Measurements from ENCODE around the gene LMBR1.

DNA sequence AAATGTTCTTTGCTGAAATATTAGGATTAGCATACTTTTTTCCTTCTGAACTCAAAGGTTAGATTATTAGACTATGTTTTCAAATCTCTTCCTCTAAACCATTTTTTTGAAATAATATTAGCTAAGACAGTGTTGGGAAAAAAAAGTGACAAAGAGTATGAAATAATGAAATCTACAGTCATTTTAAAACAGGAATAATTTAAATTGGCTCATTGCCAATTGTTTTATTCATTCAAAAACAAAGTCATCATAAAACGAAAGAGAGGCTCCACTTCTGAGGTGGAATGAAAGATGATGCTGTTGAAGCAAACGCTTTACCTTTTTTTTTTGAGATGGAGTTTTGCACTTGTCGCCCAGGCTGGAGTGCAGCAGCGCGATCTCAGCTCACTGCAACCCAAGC lies 201.2 kb downstream of the LMBR1 start:
- TF ChIP-seq, protein P1, sequence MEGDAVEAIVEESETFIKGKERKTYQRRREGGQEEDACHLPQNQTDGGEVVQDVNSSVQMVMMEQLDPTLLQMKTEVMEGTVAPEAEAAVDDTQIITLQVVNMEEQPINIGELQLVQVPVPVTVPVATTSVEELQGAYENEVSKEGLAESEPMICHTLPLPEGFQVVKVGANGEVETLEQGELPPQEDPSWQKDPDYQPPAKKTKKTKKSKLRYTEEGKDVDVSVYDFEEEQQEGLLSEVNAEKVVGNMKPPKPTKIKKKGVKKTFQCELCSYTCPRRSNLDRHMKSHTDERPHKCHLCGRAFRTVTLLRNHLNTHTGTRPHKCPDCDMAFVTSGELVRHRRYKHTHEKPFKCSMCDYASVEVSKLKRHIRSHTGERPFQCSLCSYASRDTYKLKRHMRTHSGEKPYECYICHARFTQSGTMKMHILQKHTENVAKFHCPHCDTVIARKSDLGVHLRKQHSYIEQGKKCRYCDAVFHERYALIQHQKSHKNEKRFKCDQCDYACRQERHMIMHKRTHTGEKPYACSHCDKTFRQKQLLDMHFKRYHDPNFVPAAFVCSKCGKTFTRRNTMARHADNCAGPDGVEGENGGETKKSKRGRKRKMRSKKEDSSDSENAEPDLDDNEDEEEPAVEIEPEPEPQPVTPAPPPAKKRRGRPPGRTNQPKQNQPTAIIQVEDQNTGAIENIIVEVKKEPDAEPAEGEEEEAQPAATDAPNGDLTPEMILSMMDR (IDR thresholded peaks at IDR 0.05), result no peak
- TF ChIP-seq EZH2 (IDR thresholded peaks at IDR 0.05; ENCODE audit: borderline replicate concordance, insufficient read depth, low read depth, low read length, poor library complexity, severe bottlenecking), result no peak
